Nephron progenitor cell (in vitro differentiated cells): ENCODE results near the gene ZNF544.

Source experiments
- DNase-seq: peaks from one replicate; pipeline ENCODE4 v3.0.0; 2021
- H3K27ac Mint-ChIP-seq: 2 replicates; pipeline ENCODE4 v1.8.0; 2021; ENCODE audit warnings: mild to moderate bottlenecking, moderate library complexity, mixed read lengths
- H3K27me3 Mint-ChIP-seq: 2 replicates; pipeline ENCODE4 v1.8.0; 2021; ENCODE audit warnings: mild to moderate bottlenecking, low read depth, mixed read lengths; ENCODE audit not compliant: poor library complexity
- H3K36me3 Mint-ChIP-seq: 2 replicates; pipeline ENCODE4 v1.8.0; 2021; ENCODE audit warnings: low read depth, mixed read lengths
- H3K4me1 Mint-ChIP-seq: 2 replicates; pipeline ENCODE4 v1.8.0; 2021; ENCODE audit warnings: mixed read lengths
- H3K4me3 Mint-ChIP-seq: 2 replicates; pipeline ENCODE4 v1.8.0; 2021; ENCODE audit warnings: mild to moderate bottlenecking, moderate library complexity, mixed read lengths
- H3K9me3 Mint-ChIP-seq: 2 replicates; pipeline ENCODE4 v1.8.0; 2021; ENCODE audit warnings: mild to moderate bottlenecking, moderate library complexity, mixed read lengths
- CTCF ChIP-seq: fragments of 200-600 bp; sonication (generic); IDR thresholded peaks from 2 replicates; pipeline ENCODE4 v1.5.0; 2021; ENCODE audit warnings: antibody characterized with exemption

Gene ZNF544

GRCh38 chr19:58284199-58284598 is 55.5 kb downstream of the ZNF544 start:
- no peak overlapping the region for H3K27ac Mint-ChIP-seq
- peaks cover 22% of the 10 kb centered on the region for H3K4me1 Mint-ChIP-seq
- H3K36me3 Mint-ChIP-seq = peaks cover 99% of the 10 kb centered on the region
- DNase-seq = no peak
- no peak for TF ChIP-seq CTCF
- H3K9me3 Mint-ChIP-seq = peaks cover 86% of the 10 kb centered on the region
- H3K27me3 Mint-ChIP-seq = peaks cover 17% of the 10 kb centered on the region
- H3K4me3 Mint-ChIP-seq = no peak overlapping the region

- Mint-ChIP-seq H3K27ac (no peak overlapping the region), H3K4me1 (no peaks in the 10 kb centered on the region), H3K27me3 (peaks cover 10% of the 10 kb centered on the region), H3K9me3 (peaks cover 92% of the 10 kb centered on the region), H3K36me3 (peaks cover 100% of the 10 kb centered on the region), H3K4me3 (no peak overlapping the region)
- DNase-seq = no peak
- no peak for TF ChIP-seq CTCF
Observed at GRCh38 chr19:58291943-58292342, 63.2 kb downstream of the ZNF544 start.

- peaks cover 95% of the 10 kb centered on the region for H3K36me3 Mint-ChIP-seq
- DNase-seq = no peak
- peaks cover 2% of the 10 kb centered on the region for H3K27me3 Mint-ChIP-seq
- H3K4me1 Mint-ChIP-seq = no peaks in the 10 kb centered on the region
- H3K27ac Mint-ChIP-seq = no peak overlapping the region
- no peak for TF ChIP-seq CTCF
- peaks cover 88% of the 10 kb centered on the region for H3K9me3 Mint-ChIP-seq
- H3K4me3 Mint-ChIP-seq = no peak overlapping the region
Observed at GRCh38 chr19:58294743-58295374, 66.1 kb downstream of the ZNF544 start.

- Mint-ChIP-seq H3K9me3 (peaks cover 85% of the 10 kb centered on the region), H3K27ac (no peak overlapping the region), H3K4me1 (no peaks in the 10 kb centered on the region), H3K27me3 (peaks cover 5% of the 10 kb centered on the region), H3K4me3 (no peak overlapping the region), H3K36me3 (peaks cover 95% of the 10 kb centered on the region)
- no peak for TF ChIP-seq CTCF
- DNase-seq = no peak
Observed at GRCh38 chr19:58296104-58296503, 67.4 kb downstream of the ZNF544 start.

- H3K27me3 Mint-ChIP-seq = peaks cover 2% of the 10 kb centered on the region
- H3K4me3 Mint-ChIP-seq = no peak overlapping the region
- H3K9me3 Mint-ChIP-seq = peaks cover 41% of the 10 kb centered on the region
- H3K27ac Mint-ChIP-seq = no peak overlapping the region
- no peak for DNase-seq
- no peak for TF ChIP-seq CTCF
- peaks cover 15% of the 10 kb centered on the region for H3K4me1 Mint-ChIP-seq
- H3K36me3 Mint-ChIP-seq = peaks cover 83% of the 10 kb centered on the region
Observed at GRCh38 chr19:58300620-58301019, 71.9 kb downstream of the ZNF544 start.

- Mint-ChIP-seq H3K27ac (no peak overlapping the region), H3K9me3 (peaks cover 10% of the 10 kb centered on the region), H3K36me3 (peaks cover 85% of the 10 kb centered on the region), H3K27me3 (peaks cover 2% of the 10 kb centered on the region), H3K4me1 (peaks cover 25% of the 10 kb centered on the region), H3K4me3 (peak overlapping the region; percentile 100)
- TF ChIP-seq CTCF = no peak
- DNase-seq = no peak
Observed at GRCh38 chr19:58304255-58304654, 75.5 kb downstream of the ZNF544 start.
